COR-L47 (cell line): ENCODE measurements around the gene RNH1.

ENCODE experiments used
- DNase-seq: peaks from one replicate; lab custom pipeline; 2025; lab: John Stamatoyannopoulos, UW

The RNH1 gene

GRCh38 chr11:457111-457760 is 49.8 kb downstream of the RNH1 start:
- DNase-seq, result no peak

- DNase-seq, result no peak
Observed at GRCh38 chr11:456533-456932, 50.5 kb downstream of the RNH1 start.

DNA sequence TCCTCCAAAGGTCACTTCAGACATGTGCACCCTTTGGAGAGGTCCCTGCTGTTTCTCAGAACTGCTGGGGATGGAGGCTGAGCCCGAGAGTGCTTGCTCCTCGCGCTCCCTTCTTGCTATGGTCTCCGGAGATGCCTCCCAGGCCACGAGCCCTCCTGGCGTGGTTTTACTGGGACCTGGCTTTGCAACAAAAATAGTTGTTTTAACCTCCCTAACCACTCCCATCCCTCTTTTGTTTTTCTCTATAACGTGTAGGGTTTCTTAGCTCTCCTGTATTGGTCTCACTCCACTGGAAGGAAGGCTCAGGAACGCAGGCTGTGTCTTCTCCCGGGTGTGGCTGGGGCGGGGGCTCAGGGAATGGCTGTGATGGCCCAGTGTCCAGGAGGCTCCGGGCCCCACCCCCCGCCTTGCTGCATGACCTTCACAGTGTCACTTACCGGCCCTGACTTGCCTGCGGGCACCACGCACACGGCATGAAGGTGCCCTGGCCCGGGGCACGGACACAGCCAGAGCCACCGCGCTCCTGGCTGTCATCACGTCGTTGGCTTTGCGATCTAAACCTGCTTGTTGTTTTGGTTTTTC is 51.4 kb downstream of the RNH1 start:
- DNase-seq, result no peak

DNA sequence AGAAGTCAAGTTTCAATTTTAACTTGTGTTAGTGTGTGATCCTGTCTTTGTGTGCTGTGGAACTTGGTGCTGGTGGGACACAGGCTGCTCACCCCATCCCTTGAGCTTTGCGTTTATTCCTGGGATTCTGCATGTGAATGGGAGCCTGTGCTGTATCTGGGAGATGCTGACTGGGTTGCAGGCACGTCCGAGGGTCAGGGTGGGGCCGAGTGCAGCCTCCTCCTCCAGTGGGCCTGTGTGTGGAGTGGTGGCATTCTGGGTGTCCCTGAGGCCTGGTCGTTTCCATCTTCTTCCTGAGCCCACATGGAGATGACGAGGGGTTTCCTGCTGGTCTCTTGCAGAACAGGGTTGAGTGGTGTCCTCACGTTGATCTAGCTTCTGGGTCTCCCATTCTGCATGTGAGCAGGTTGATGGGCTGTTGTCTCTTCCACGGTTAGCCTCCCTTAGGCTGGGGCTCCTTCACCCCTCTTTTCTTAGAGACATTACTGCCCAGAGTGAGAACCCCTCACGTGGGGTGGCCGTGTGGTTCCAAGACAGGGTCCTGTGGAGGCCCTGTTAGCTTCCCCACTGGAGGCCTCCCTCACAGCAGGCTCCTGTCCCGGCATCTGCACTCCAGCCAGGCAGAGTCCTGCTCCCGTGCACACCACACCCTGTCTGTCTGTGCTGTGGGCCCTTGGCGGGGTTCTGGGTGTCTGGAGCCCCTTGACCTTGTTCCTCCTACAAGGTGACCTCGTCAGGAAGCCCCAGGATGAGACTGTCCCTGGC is 52.1 kb downstream of the RNH1 start:
- DNase-seq, result no peak

DNA sequence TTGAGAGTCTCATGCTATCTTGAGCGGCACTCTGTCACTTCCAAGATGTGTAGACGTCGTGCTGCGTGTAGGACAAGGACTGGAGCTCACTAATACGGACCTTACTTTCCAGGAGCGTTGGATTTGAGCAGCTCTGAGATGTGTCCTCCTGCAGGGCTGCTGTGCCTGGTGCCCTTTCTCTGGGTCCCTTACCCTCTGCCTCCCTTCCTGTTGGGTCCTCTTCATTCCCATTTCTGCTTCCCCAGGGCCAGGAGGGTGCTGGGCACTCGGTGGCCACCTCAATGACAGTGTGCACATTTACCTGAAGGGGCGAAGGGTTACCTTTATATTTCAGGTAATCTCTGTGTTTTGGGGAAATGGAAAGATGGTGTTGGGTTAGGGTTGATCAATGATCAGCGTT is 53.0 kb downstream of the RNH1 start:
- no peak for DNase-seq

DNA sequence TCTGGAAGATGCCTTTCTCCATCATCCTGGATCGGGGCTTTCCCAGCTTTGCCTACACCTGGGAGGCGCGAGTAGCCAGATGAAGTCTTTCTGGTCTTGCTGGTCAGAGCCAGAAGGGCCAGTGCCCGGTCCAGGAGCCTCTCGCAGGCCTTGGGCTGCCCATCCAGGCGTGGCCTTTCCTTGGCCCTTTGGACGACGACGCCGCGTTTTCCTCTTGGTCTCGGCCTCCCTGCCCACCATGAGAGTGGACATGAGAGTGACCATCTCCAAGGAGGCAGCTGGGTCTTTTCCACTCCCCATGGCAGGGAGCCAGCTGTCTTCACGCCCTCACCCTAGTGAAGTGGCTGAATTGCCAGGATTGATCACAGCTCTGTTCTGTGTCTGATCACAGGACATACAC is 53.5 kb downstream of the RNH1 start:
- no peak for DNase-seq

DNA sequence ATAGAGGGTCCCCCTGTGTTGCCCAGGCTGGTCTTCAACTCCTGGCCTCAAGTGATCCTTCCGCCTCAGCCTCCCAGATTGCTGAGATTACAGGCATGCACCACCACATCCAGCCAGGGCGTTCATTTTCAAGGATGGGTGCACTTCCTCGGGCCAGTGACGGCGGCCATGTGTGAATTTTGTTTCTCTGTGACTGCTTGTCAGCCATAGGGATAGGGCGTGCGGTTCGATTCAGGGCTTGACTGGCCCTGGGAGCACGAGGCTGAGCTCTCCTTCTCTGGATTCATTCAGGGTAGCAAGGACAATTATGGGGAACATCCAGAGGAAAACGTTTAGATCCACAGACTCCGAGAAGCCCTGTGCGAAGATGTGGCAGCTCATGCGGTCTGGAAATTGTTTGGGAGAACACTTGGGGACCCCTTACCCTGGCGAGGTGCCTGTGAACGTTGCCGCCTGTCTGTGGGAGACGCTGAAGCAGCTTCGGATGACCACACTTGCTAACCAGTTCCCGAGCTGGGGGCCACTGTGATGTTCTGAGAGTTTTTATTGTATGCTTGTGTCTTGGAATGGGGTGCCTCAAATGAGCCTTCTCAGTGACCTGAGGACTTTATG is 54.0 kb downstream of the RNH1 start:
- no peak for DNase-seq

GRCh38 chr11:452203-452744 is 54.8 kb downstream of the RNH1 start:
- DNase-seq, result no peak

- no peak for DNase-seq
Observed at GRCh38 chr11:451738-452137, 55.3 kb downstream of the RNH1 start.

- peak; percentile 64 for DNase-seq
Observed at GRCh38 chr11:450809-451451, 56.1 kb downstream of the RNH1 start.

GRCh38 chr11:449889-450808 is 56.9 kb downstream of the RNH1 start, which contains the start of gene PTDSS2:
PTDSS2 (plus strand) TSS chr11:450279; CDS start chr11:450456, 177 bp downstream.
- DNase-seq, result peak; percentile 95

DNA sequence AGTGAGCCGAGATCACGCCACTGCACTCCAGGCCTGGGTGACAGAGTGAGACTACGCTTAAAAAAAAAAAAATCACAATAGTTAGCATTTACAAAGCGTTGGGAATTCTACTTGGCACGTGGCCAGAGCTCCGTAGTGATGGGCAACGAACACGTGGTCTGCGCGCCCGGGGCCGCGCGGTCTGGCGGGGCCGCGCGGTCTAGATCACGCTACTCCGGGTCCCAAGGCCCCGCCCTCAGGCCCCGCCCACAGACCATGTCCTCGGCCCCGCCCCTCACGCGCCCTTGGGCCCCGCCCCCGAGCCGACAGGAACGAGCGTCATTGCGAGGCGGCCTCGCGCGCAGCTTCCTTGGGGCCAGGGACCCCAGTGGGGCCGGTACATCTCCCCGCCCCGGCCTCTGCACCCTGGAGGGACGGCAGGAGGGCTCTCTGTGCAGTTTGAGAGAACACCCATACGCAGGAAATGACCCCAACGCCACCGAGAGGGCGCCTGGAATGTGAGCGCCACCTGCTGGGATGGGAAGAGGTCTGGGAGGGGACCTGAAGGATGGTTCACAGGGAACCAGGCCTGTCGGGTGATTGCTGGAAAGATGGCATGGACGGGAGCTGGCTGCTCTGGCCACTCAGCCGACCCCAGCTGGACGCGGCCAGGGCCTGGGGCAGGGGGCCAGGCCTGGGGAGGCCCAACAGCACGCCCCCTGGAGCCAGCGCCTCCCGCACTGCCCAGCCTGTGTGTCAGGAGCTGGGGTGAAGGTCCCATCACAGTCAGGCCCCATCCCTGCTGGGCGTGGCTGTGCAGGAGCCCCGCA is 58.9 kb downstream of the RNH1 start:
- DNase-seq, result peak; percentile 96

DNA sequence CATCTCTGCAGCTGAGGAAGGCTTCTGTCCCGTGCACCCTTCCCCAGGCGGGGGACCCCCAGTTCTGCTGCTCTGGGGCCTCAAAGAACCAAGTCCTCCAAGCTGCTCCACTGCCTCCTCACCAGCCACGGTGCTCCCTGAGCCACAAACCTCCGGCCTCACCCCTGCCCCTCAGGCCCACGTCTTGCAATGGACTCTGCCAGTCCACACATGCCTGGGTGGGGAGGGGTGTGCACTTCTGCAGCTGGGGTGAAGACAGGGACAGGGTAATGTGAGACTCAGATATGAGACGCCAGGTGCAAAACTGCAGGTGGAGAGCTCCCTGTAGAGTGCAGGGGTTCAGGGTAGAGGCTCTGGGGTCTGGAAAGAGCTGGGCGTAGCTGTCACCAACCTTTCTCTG is 60.2 kb downstream of the RNH1 start:
- DNase-seq, result no peak

DNA sequence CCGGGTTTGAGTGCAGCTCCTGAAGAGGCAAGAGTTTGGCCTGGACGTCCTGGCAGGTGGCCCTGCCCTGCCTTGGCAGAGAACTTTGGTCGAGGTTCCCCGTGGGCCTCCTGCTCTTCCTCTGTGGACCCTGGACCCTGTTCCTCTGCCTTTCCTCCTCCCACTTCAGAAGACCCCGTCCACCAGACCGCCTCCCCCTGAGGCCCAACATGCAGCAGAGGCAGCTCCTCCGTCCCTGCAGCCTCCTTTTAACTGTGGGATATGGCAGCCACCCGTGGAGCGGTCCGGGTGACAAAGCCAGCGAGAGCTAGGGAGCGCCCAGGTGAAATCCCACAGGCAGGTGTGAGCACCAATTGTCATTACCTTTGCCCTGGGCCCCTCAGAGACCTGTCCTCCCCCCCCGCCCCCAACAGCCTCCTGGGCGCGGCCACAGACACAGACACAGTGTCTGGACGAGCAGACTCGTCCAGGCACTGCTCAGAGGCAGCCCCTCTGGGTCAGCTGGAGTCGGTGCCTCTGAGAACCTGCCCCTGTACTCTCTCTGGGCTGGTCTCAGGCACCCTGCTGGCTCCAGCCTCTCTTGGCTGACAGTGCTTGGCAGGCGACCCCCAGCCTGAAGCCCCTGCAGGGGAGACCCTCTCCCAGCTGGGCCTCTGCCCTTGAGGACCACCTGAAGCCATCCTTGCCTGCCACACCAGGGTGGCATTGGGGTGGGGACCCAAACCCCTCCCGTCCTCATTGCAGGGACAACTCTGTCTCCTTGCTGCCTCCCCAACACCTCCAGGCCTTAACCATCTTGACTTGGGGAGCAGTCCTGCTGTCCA is 61.1 kb downstream of the RNH1 start:
- no peak for DNase-seq
